ENCODE measurements around the gene TEX13A. TPM values are rescaled to one million over a fixed set of nuclear protein-coding genes. Genes with fewer than 3 reads are reported as not detected.

TEX13A gene
- total RNA-seq, 1 donor from 2014 or later = not detected

- DNase-seq (ENCODE audit: low read depth in 2 of 2) = no peak
Measured at GRCh38 chrX:105179644-105180043, 40.9 kb downstream of the TEX13A start.

DNA sequence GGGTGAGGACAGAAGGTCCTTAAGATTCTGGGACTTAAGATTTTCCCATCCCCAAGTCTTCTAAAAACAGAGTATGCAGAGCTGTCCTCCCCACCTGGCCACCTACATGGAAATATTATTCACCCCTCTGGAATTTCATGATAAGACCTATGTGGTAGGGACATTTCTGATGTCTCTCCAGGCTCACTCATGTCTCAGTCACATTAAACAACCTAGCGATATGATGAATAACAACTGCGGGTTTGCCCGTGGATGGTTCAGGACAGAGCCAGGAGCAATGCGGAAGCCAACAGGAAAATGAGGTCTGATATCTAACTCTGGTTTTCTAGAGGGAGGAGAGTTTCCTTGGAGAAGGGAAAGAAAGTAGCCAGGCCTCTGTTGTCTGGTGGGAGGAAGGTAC is 47.4 kb downstream of the TEX13A start:
- no peak for DNase-seq (ENCODE audit: low read depth in 2 of 2)

All from dermis microvascular lymphatic vessel endothelial cell (primary cell).